ENCODE data around the gene PMIS2.

Gene PMIS2

DNA sequence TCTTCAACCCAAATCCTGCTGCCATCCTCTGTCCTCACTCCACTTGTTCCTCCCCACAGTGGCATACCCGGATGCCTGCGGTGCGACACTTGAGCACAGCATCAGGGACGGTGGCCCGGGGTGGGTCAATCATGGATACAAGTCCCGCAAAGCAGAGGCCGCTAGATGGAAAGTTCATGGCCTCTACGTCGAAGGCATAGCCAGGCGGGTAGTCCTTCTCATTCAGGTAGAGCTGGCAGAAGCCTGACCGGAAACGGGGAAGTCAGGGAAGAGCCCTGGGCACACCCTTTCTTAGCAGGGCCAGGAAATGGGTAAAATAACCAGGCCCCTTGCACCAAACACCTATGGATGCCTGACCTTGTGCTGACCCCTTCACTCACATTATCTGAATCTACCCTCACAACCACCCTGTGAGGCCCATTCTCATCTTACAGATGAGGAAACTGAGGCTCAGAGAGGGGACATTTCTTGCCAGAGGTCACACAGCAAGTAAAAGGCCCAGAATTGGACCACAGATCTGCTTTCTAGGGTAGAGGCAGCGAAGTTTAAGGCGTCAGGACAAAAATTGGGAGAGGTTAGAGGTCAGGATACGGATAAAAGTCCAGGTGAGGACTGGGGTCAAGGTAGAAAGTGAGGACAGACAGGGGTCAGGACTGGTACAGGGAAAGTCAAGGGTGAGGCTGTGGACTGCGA lies 29.0 kb upstream of the PMIS2 start:
- no peak for DNase-seq (ENCODE audit: low spot score)

DNA sequence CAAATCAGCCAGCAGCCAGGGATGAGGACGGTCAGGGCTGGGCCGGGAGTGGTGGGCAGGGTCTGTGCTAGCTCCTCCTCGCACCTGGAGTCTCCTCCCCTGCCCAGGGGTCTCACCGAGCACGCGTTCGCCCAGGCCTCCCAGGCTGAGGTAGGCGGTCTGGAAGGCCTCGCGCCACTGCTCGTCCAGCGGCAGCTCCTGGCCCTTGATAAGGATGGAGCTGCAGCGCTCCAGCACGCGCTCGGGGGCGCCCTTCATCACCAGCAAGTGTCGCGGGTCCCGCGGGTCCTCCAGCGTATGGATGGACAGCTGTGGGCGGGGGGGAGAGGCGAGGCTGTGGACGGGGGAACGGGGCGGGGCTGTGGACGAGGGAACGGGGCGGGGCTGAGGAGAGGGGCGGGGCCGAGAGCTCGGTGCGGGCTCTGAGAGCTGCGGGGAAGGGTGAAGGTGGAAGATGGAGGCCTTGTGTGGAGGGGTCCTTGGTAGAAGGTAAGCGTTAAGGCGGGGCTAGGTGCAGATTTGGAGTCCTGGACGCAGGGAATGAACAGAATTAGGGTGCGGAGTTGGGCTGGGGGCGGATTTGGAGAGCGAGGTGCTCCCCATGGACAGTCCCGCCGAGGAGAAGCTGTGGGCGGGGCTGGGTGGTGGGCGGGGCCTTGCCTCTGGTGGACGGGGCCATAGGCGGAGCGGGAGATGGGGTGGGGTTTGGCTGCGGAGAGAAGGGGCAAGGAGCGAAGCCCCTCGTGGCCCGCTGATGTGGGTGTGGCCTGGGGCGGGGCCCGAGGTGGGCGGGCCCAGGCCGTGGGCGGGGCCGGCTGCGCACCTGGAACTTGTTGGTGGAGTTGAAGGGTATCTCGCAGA lies 28.2 kb upstream of the PMIS2 start:
- no peak for DNase-seq (ENCODE audit: low spot score)

DNA sequence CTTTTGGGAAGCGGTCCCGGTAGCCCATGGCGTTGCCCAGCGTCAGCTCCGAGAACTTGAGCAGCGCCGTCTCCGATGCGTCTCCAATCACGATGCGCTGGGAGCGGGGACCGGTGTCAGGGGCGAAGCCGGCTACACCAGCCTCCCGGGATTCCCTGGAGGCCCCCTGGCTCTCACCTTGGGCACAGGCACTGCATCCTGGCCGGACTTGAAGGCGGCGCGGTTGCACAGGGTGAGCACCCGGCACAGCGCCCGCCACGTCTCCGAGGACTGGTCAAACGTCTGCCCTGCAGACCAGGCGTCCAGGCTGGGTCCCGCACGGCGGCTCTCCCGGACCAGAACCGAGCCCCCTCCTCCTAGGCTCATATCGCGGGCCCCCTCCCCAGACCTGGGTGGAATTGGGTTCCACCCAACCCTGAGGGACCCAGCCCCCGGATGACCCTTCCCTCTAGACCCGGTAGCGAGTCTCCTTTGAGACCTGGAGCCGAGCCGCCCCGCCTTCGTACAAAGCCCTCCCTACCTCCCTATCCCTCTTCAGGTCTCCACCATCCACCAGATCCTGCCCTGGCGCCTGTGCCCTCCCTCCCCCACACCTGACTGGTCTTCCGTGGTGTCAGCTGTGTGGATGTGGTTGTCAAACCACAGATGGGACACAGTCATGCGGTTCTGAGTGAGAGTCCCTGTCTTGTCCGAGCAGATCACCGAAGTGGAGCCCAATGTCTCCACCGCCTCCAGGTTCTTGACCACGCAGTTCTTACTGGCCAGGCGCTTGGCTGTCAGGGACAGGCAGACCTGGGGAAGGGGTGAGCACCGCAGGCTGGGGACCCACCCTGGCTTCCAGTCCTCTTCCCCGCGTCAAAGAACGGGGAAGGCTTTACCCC lies 27.3 kb upstream of the PMIS2 start:
- DNase-seq (ENCODE audit: low spot score), result no peak

DNA sequence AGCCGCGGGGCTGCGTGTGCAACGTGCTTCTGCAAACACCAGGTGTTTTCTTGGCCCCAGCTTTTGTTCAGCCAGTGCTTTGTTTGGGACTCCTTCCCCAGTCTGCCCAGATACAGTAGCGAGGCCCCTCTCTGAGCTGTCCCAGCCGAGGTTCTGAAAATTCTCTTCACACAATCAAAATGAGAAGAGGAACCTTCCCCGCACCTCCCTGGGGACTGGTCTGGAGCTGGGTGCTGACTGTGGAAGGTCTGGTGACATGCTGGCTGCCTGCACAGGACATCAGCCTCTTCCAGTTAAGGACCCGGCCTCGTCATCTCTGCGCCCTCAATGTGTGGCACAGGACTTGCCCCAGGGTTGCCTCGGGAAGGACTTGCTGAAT lies 26.7 kb upstream of the PMIS2 start:
- no peak for DNase-seq (ENCODE audit: low spot score)

DNA sequence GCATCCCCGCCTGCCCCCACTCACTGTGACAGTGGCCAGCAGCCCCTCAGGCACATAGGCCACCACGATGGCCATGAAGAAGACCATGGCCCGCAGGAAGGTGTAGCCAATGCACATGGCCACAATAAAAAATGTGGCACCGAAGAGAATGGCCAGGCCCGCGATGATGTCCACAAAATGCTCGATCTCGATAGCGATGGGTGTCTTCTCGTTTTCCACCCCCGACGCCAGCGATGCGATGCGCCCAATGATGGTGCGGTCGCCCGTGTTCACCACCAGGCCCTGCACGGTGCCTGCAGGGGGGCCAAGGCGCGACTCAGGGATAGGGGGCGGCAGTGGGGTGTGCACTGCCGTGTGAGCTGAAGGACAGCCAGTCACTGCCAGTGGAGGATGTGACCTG lies 26.2 kb upstream of the PMIS2 start:
- no peak for DNase-seq (ENCODE audit: low spot score)

DNA sequence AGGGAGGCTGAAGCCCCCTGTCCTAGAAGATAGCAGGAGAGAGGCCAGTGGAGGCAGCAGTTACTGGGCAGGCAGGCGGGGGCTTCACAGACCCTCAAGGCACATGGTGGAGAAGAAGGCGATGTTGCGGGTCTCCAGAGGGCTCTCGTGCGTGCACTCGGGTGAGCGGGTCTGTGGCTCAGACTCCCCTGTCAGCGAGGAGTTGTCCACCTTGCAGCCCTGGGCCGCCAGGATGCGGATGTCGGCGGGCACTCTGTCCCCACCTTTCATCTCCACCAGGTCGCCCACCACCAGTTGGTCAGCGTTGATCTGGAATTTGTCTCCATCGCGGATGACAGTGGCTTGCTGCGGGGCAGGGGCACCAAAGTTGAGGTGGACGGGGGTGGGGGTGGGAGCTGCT lies 25.7 kb upstream of the PMIS2 start:
- no peak for DNase-seq (ENCODE audit: low spot score)

DNA sequence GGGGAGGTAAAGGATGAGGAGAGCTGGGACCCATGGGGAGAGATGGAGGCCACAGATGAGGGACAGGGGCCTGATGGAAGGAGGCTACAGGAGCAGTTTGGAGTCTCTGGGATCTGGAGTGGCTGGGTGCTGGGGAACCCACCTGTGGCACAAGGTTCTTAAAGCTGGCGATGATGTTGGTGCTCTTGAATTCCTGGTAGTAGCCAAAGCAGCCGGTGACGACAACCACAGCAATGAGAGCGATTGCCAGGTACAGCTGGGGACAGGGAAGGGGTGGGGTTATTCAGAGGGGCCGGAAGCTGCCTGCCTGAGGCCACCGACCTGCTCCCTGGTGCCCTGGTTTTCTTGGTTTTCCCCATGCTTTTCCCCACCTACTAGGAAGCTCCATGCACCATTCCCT lies 25.3 kb upstream of the PMIS2 start:
- DNase-seq (ENCODE audit: low spot score), result no peak

DNA sequence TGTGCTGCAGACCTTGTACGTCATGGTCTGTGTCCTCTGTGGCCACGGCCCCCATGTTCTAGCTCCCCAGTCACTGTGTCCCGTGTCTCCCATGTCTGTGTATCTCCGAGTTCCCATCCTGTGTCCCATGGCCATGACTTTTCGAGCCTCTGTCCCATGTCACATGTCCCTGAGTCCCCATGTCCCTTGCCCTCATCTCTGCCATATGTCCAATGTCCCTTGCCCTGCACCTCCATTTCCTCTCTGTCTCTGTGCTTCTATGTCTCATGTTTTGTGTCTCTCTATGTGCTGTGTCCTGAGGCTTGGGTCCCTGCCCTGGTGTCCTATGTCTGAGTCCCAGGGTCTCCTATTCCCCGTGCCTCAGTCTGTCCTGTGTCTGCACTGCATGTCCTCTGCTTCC lies 24.5 kb upstream of the PMIS2 start:
- no peak for DNase-seq (ENCODE audit: low spot score)

DNA sequence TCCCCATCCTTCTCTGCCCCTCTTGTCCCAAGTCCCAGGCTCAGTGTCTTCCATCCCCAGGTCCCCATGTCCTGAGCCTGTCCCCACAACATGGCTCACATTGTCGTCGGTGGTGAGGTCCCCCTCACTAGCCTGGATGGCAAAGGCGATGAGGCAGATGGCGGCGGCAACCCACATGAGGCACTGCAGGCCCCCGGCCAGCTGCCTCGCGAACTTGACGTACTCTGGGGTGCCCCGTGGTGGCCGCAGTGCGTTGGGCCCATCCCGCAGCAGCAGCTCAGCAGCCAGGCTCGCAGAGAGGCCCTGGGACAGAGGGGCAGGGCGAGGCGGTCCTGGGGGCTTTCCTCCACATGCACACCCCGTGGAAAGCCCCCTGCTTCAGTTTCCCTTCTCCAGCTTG lies 23.6 kb upstream of the PMIS2 start:
- DNase-seq (ENCODE audit: low spot score), result no peak

DNA sequence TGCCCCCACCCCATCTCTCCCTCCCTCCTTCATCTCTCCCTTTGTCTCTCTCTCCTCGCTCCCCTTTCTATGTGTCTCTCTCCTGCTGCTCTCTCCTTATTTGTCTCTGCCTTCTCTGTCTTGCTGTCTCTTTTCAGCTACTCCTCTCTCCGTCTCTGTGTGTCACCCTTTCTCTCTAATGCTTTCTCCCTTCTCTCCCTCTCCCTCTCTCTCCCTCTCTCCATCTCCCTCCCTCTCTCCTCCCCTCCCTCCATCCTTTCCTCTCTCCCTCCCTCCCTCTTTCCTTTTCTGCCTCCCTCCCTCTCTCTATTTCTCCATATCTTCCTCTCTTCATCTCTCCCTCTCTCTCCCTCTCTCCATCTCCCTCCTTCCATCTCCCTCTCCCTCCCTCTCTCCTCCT lies 23.2 kb upstream of the PMIS2 start:
- no peak for DNase-seq (ENCODE audit: low spot score)

DNA sequence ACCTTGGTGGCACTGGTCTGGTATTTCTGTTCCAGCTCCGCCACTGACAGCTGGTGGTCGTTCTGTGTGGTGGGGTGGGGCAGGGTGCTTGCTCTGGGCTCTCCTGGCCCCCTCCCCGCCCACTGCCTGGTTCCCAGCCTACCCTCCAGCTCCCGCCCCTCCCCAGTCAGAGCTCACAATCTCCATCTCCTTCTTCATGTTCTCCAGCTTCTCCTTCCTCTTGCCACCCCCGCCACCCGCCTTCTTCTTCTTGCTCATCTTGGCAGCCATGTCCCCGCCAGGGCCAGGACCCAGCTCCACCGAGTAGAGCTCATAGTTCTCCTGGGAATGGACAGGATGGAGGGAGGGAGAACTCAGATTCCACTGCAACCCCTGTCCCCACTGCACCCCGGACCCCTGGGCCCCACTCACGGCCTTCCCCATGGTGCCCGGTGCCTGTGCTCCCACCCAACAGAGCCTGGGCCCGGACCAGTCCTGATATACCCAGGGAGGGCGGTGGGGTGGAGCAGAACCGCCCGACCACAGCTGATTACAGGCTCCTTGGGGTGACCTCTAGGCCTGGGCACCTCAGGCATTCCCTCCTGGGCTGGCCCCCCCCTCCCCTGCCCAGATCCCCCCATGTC lies 22.7 kb upstream of the PMIS2 start, which contains the start of gene ATP4A:
TSS of gene ATP4A (minus strand) at position 452 of the 623 bp plus-strand sequence. CDS start at position 423, 29 bp downstream.
- DNase-seq (ENCODE audit: low spot score), result no peak

DNA sequence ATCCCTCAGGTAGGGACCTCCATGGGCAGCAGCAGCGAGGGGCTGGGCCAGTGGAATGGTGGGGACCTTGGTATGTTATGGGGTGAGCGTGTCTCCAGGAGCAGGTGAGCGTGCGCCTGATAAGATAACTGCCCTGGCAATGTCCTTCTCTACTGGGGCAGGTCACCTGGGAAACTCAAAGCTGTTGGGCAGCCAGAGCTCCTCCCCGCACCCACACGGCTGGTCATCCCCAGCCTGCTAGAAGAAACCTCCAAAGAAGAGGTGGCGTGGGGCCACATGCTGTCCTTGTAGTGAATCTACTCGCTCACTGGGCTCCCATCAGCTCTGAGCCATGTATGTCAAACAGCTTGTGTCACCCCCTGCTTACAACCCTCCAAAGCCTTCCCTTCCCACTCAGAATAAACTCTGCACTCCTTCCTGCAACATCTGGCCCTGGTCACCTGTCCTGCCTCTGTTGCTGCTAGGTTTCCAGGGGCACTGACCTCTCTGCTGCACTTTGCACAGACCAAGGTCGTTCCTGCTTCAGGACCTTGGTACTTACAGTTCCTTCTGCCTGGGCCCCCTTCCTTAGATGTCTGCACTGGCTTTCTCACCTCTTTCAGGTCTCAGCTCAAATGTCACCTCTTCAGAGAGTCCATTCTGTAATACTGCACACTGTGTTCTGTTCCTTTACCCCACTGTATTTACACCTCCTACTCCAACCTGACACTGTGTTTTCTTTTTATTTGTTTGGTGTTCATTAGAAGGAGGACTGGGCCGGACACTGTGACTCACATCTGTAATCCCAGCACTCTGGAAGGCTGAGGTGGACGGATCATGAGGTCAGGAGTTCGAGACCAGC lies 20.7 kb upstream of the PMIS2 start:
- no peak for DNase-seq (ENCODE audit: low spot score)

DNA sequence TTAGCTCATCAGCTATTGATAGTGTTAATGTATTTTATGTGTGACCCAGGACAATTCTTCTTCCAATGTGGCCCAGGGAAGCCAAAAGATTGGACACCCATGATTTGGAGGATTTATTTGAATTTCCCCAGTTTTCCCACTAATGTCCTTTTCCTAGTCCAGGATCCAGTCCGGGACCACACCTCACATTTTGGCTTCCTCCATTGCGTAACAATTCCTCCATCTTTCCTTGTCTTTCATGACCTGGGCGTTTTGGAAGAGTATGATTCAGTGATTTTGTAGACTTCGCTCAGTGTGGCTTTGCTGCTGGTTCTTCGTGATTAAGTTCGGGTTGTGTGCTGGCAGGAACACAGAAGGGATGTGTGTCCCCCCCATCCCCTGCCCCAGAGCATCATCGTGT lies 19.2 kb upstream of the PMIS2 start:
- DNase-seq (ENCODE audit: low spot score), result no peak

DNA sequence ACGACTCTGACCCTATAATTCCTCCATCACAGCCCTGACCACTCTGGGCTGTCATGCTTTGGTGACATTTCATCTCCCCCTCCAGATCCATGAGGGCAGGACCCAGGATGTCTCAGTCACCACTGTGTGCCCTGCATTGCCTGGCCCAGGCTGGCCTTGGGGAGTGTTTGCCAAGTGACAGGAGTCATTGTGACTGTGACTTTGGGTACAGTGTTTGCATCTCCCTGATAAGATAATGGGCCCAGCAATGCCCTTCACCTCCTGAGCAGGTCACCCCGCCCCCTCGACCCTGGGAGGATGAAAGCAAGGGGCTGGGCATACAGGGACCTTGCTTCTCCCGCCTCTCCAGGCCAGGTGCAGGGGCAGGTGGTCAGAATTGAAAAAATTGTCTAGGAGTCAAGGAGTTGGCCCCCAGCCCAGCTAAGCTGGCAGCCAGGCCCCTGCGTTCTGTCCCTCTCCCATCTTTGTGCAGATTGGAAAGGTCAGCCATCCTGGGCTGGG lies 16.6 kb upstream of the PMIS2 start:
- no peak for DNase-seq (ENCODE audit: low spot score)

DNA sequence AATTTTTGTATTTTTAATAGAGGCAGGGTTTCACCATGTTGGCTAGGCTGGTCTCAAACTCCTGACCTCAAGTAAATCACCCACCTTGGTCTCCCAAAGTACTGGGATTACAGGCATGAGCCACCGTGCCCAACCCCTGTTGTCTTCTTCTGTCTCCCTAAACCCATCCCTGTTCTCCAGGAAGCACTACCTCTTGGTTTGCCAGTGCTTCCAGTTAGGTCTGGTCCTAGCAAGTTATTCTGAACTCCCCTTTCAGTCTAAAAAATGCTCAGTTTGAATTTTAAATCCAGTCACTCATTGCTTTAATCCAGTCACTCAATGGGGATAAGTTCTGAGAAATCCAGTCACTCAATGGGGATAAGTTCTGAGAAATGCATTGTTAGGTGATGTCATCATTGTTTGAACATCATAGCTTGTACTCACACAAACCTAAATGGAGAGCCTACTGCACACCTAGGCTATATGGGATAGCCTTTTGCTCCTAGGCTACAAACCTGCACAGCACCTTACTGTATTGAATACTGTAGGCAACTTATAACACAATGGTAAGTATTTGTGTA lies 14.5 kb upstream of the PMIS2 start:
- DNase-seq (ENCODE audit: low spot score), result no peak

DNA sequence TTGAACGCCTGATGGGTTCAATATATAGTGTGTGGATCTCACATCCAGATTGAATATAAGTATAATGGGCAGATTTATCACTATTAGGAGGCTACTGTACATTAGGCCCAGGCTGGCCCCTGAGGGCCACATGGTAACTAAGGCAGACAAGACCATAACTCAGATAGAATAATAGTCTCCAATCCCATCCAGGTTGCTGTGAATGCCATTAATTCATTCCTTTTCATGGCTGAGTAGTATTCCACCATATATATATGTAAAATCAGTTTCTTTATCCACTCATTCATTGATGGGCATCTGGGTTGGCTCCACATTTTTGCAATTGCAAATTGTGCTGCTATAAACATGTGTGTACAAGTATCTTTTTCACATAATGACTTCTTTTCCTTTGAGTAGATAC lies 8.1 kb upstream of the PMIS2 start:
- DNase-seq (ENCODE audit: low spot score), result no peak

DNA sequence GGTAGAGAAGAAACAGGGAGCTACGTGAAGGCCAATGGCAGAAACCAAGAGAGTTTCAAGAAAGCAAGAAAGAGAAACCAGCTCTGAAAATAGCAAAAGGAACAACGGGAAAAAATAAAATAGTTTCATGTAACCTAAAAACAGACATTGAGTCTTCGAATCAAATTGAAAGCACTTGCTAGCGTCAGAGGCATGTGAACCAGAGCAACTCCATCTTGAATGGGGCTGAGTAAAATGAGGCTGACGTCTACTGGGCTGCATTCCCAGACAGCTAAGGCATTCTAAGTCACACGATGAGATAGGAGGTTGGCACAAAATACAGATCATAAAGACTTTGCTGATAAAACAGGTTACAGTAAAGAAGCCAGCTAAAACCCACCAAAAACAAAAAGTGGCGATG lies 7.3 kb upstream of the PMIS2 start:
- DNase-seq (ENCODE audit: low spot score), result no peak

DNA sequence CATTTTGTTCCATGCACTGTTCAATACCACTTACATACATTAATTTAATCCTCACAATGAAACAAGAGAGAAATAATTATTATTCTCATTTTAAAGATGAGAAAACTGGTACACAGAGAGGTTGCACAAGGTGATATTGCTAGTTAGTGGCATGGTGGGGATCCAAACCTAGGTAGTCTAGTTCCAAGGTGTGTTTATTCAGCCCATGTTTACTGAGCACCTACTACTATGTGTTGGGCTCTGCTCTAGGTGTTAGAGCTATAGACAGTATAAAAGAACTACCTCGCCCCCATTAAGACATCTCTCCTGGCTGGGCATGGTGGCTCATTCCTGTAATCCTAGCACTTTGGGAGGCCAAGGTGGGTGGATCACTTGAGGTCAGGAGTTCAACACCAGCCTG lies 3.2 kb upstream of the PMIS2 start:
- no peak for DNase-seq (ENCODE audit: low spot score)

DNA sequence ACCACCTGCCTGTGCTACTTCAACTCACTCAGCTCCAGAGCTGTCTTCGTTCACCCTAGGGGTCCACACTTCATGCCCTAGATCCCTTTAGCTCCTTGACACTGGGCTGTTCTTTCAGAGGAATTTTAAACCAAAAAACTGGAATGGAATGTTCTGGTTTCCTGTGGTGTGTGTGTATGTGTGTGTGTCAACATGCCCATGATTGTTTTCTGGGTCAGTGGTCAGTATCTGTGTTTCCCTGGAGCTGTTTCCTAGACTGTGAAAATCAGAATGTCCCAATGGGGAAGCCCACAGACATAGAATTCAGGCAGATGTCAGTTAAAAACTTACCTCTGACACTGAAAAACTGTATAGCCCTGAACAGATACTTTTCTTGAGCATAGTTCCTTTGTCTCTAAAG lies 1.3 kb downstream of the PMIS2 start:
- no peak for DNase-seq (ENCODE audit: low spot score)

DNA sequence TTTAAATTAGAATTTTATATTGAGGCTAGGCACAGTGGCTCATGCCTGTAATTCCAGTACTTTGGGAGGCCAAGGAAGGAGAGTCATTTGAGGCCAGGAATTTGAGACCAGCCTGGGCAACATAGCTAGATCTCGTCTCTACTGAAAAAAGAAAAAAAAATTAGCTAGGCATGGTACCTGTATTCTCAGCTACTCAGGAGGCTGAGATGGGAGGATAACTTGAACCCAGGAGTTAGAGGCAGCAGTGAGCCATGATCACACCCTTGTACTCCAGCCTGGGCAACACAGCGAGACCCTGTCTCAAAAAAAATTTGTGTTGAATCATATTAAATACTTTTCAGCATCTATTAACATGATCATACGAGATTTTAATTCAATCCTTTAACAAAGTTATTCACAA lies 4.9 kb downstream of the PMIS2 start:
- no peak for DNase-seq (ENCODE audit: low spot score)

DNA sequence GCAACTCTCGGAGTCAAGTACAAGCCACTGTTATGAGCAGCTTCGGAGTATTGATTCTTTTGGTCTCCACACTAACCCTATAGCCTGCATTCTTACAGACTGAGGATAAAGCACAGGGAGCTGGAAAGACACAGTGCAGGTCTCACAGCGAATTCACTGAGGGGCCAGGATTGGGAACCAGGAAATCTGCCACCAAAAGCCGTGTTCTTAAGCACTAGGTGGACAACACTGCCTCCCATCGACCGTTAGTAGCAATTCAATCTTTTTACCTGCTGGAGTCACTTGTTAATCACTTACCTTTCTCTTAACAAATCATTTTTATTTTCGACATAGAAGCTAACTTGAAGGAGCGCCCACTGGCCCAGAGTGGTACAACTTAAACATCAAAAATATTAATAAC lies 6.3 kb downstream of the PMIS2 start:
- no peak for DNase-seq (ENCODE audit: low spot score)

Data from putamen (tissue), 1 donor.